B cell (primary cell): ENCODE measurements around the gene PELI1. TPM values are rescaled to one million over a fixed set of nuclear protein-coding genes. Genes with fewer than 3 reads are reported as not detected.
"Not testable (repeated sequence)": the region's sequence is repeated elsewhere in the genome, so short reads cannot be mapped to it uniquely, and the experiment has no call there.

Experiments
- ATAC-seq: fragments of 200-7000 bp; cut with Tn5 transposase; one replicate; pipeline ENCODE4 v1.10.0; 2021; ENCODE audit warnings: low read depth, mild to moderate bottlenecking, moderate number of reproducible peaks, moderate library complexity
- CTCF ChIA-PET: fragments of 350-600 bp; sonication (Branson Sonifier 250); formaldehyde crosslinking; loops from one replicate; lab custom pipeline; 2021; ENCODE audit warnings: antibody characterized with exemption, inconsistent platforms; lab: Charles Lee
- POLR2A ChIA-PET: fragments of 350-600 bp; sonication (Branson Sonifier 250); formaldehyde crosslinking; loops from one replicate; lab custom pipeline; 2021; ENCODE audit warnings: antibody characterized with exemption; lab: Charles Lee
- DNase-seq: peaks from one replicate; pipeline ENCODE4 v3.0.0; 2013
- H2AFZ ChIP-seq: 2 replicates; pipeline ENCODE4 v1.6.1; 2012; ENCODE audit warnings: mild to moderate bottlenecking, low read depth, low read length; ENCODE audit not compliant: insufficient read depth, poor library complexity, severe bottlenecking
- H3K27ac ChIP-seq, 2 donors: 1 replicate in 1 of 2; 2 replicates in 1 of 2; pipeline ENCODE4 v1.5.1; 2012 to 2013; ENCODE audit warnings: low read length in 2 of 2, mild to moderate bottlenecking in 2 of 2, moderate library complexity in 1 of 2
- H3K27me3 ChIP-seq, 4 experiments: fragments of 200-600 bp in 1 of 4; sonication (generic) in 1 of 4; replicated peaks in 1 of 4; 1 replicate in 2 of 4; 2 replicates in 2 of 4; pipeline versions ENCODE4 v1.6.1 to v1.7.0; 2013 to 2016; ENCODE audit warnings: low read length in 3 of 4, mild to moderate bottlenecking in 2 of 4, mixed read lengths in 1 of 4, moderate library complexity in 1 of 4; ENCODE audit not compliant: insufficient read depth in 4 of 4, control insufficient read depth in 3 of 4; ENCODE audit errors: control extremely low read depth in 1 of 4
- H3K36me3 ChIP-seq, 2 experiments: replicated peaks in 1 of 2; 1 replicate in 1 of 2; 2 replicates in 1 of 2; pipeline versions ENCODE4 v1.6.1 to v1.7.1; 2013; ENCODE audit warnings: low read length in 1 of 2; ENCODE audit not compliant: insufficient read depth in 2 of 2, control insufficient read depth in 1 of 2; ENCODE audit errors: control extremely low read depth in 1 of 2, extremely low read depth in 1 of 2
- H3K4me1 ChIP-seq, 2 donors: fragments of 200-600 bp in 1 of 2; sonication (generic) in 1 of 2; 1 replicate in 1 of 2; 2 replicates in 1 of 2; pipeline versions ENCODE4 v1.5.1 to v1.6.1; 2013 to 2017; ENCODE audit warnings: low read length in 2 of 2; ENCODE audit not compliant: control insufficient read depth in 2 of 2, insufficient read depth in 2 of 2
- H3K4me2 ChIP-seq: replicated peaks from 2 replicates; pipeline ENCODE3; 2012; ENCODE audit warnings: mild to moderate bottlenecking, low read depth, low read length; ENCODE audit not compliant: poor library complexity, severe bottlenecking
- H3K4me3 ChIP-seq, 5 experiments: fragments of 200-600 bp in 1 of 5; sonication (generic) in 1 of 5; 1 replicate in 3 of 5; 2 replicates in 2 of 5; pipeline versions ENCODE4 v1.5.1 to v1.7.0; 2011 to 2016; ENCODE audit warnings: low read length in 4 of 5, mild to moderate bottlenecking in 4 of 5, low read depth in 2 of 5, control low read depth in 1 of 5, moderate library complexity in 1 of 5; ENCODE audit not compliant: insufficient read depth in 1 of 5; ENCODE audit errors: control extremely low read depth in 1 of 5, extremely low read depth in 1 of 5
- H3K79me2 ChIP-seq: fragments of 200-600 bp; sonication (generic); one replicate; pipeline ENCODE4 v1.6.0; 2016; ENCODE audit warnings: low read length; ENCODE audit not compliant: control insufficient read depth, insufficient read depth
- H3K9ac ChIP-seq: fragments of 200-600 bp; sonication (generic); 2 replicates; pipeline ENCODE4 v1.6.1; 2017; ENCODE audit warnings: mild to moderate bottlenecking, low read length, moderate library complexity
- H3K9me3 ChIP-seq, 3 donors: one replicate each; pipeline versions ENCODE4 v1.6.1 to v1.7.1; 2013; ENCODE audit warnings: low read length in 2 of 3; ENCODE audit not compliant: control insufficient read depth in 2 of 3, insufficient read depth in 1 of 3; ENCODE audit errors: control extremely low read depth in 1 of 3
- H4K20me1 ChIP-seq: 2 replicates; pipeline ENCODE4 v1.6.0; 2012; ENCODE audit warnings: mild to moderate bottlenecking, low read length; ENCODE audit not compliant: insufficient read depth, control insufficient read depth, poor library complexity, severe bottlenecking
- H3K27ac Mint-ChIP-seq: one replicate; pipeline ENCODE4 v1.8.0; 2021; ENCODE audit warnings: mixed read lengths
- H3K27me3 Mint-ChIP-seq: one replicate; pipeline ENCODE4 v1.8.0; 2021; ENCODE audit warnings: mixed read lengths
- H3K4me1 Mint-ChIP-seq: one replicate; pipeline ENCODE4 v1.8.0; 2021; ENCODE audit warnings: mixed read lengths
- H3K4me3 Mint-ChIP-seq: one replicate; pipeline ENCODE4 v1.8.0; 2021; ENCODE audit warnings: mixed read lengths
- H3K9me3 Mint-ChIP-seq: one replicate; pipeline ENCODE4 v1.8.0; 2022; ENCODE audit warnings: mixed read lengths; ENCODE audit not compliant: insufficient read depth
- CTCF ChIP-seq: fragments of 200-600 bp; IDR thresholded peaks from one replicate; pipeline ENCODE4 v1.8.0; 2022; ENCODE audit warnings: antibody characterized with exemption, mild to moderate bottlenecking
- EZH2 ChIP-seq: IDR thresholded peaks from 2 replicates; pipeline ENCODE4 v1.6.1; 2012; ENCODE audit warnings: borderline replicate concordance, low read depth, mild to moderate bottlenecking, moderate library complexity, low read length; ENCODE audit not compliant: insufficient read depth, poor library complexity, severe bottlenecking
- WGBS: methylation state at CpG from one replicate; pipeline ENCODE4 v1.1.5; 2013; ENCODE audit warnings: missing lambda C conversion rate; ENCODE audit not compliant: insufficient coverage; 5-methylcytosine and 5-hydroxymethylcytosine counted together
- intact Hi-C: fragments of 100-400 bp; cut with micrococcal nuclease; formaldehyde crosslinking; loops from one replicate; pipeline ENCODE4 v1.10.0; 2022
- polyA plus RNA-seq: library from polyadenylated mRNA; depleted of rRNA; stranded (reverse); fragments of >200 nt; gene quantifications from 2 replicates; pipeline ENCODE4 v1.2.3, GENCODE V29; 2012
- total RNA-seq, 2 donors: library from RNA; stranded (reverse); fragments of 120-200 nt in 1 of 2; gene quantifications; 1 replicate in 1 of 2; 2 replicates in 1 of 2; pipeline versions ENCODE4 v1.2.3 to v1.2.4, GENCODE V29; 2013 to 2022

Gene PELI1
- total and polyA plus RNA-seq, 2 donors (not counting 1 experiment from before 2014, with no cell fraction given) = 45.3 to 115 TPM

- Histone ChIP-seq H3K79me2 (no peaks in the 10 kb centered on the region), H2AFZ (no peak overlapping the region), H3K9me3 (no peaks in the 10 kb centered on the region), H3K27ac (no peak overlapping the region), H3K4me1 (peaks cover 2 to 4% of the 10 kb centered on the region in 2 donors), H3K9ac (no peak overlapping the region), H3K27me3 (no peaks in the 10 kb centered on the region), H3K4me2 (no peak overlapping the region), H3K36me3 (no peaks in the 10 kb centered on the region), H4K20me1 (no peaks in the 10 kb centered on the region), H3K4me3 (no peak overlapping the region)
- ChIA-PET POLR2A (no interaction called here), CTCF (interaction anchor here (1.3 to 1.4 kb wide), 2 partner anchors 250 to 407 kb away, joined by 3 read pairs; no protein-coding TSS in a partner anchor)
- ATAC-seq (no peak), DNase-seq (no peak)
- TF ChIP-seq CTCF = no peak
- no peak for TF ChIP-seq EZH2
- Mint-ChIP-seq H3K27me3 (no peaks in the 10 kb centered on the region), H3K4me1 (peaks cover 10% of the 10 kb centered on the region), H3K9me3 (no peaks in the 10 kb centered on the region), H3K4me3 (no peak overlapping the region), H3K27ac (no peak overlapping the region)
- intact Hi-C loops = no loop called here
- 98% methylated on average over 6 of the region's 8 CpGs for WGBS
Observed at GRCh38 chr2:64081046-64081445, 63.2 kb downstream of the PELI1 start.

- no peak overlapping the region for H3K4me3 ChIP-seq
- TF ChIP-seq EZH2 = no peak
- no peak for TF ChIP-seq CTCF
- H3K9me3 ChIP-seq = no peaks in the 10 kb centered on the region
- DNase-seq (no peak), ATAC-seq (no peak)
- no peak overlapping the region for H3K27ac ChIP-seq
- Mint-ChIP-seq H3K9me3 (no peaks in the 10 kb centered on the region), H3K27ac (no peak overlapping the region), H3K4me1 (peaks cover 4% of the 10 kb centered on the region), H3K4me3 (no peak overlapping the region), H3K27me3 (no peaks in the 10 kb centered on the region)
- intact Hi-C loops = no loop called here
- 100% methylated on average over 1 of the region's 1 CpG for WGBS
- ChIA-PET CTCF (interaction anchor here (0.9 to 1.4 kb wide), 3 partner anchors 19 to 408 kb away, joined by 3 to 4 read pairs (median 3); no protein-coding TSS in a partner anchor), POLR2A (no interaction called here)
- H2AFZ ChIP-seq = no peak overlapping the region
- no peaks in the 10 kb centered on the region for H3K79me2 ChIP-seq
- H3K27me3 ChIP-seq = no peaks in the 10 kb centered on the region
- H3K4me1 ChIP-seq = no peaks in the 10 kb centered on the region
- H4K20me1 ChIP-seq = no peaks in the 10 kb centered on the region
- no peak overlapping the region for H3K9ac ChIP-seq
- H3K36me3 ChIP-seq = no peaks in the 10 kb centered on the region
- H3K4me2 ChIP-seq = no peak overlapping the region
Observed at GRCh38 chr2:64080179-64080578, 64.0 kb downstream of the PELI1 start.

- H3K4me3 Mint-ChIP-seq, H3K4me3 ChIP-seq, POLR2A ChIA-PET, H3K27ac Mint-ChIP-seq, H3K9me3 Mint-ChIP-seq, H3K4me2 ChIP-seq, ATAC-seq, H3K9ac ChIP-seq, H2AFZ ChIP-seq, DNase-seq, H3K27ac ChIP-seq, H3K27me3 Mint-ChIP-seq, H3K4me1 ChIP-seq, H3K79me2 ChIP-seq, H3K4me1 Mint-ChIP-seq, H3K9me3 ChIP-seq, H4K20me1 ChIP-seq, H3K36me3 ChIP-seq, H3K27me3 ChIP-seq, intact Hi-C loops: not testable (repeated sequence)
- WGBS = 100% methylated on average over 5 of the region's 6 CpGs
- CTCF ChIA-PET = interaction anchor here (0.9 kb wide), 1 partner anchor 19 kb away, joined by 4 read pairs; no protein-coding TSS in a partner anchor
Observed at GRCh38 chr2:64079688-64080087, 64.5 kb downstream of the PELI1 start.
